ENCODE data around the gene CCNB2. TPM values are rescaled to one million over a fixed set of nuclear protein-coding genes. Genes with fewer than 3 reads are reported as not detected.

The CCNB2 gene
- total and polyA plus RNA-seq, 2 of the 8 experiments (the other 6 are each of a cell fraction or from before 2014, with no cell fraction given) = 70.7 to 92.1 TPM

DNA sequence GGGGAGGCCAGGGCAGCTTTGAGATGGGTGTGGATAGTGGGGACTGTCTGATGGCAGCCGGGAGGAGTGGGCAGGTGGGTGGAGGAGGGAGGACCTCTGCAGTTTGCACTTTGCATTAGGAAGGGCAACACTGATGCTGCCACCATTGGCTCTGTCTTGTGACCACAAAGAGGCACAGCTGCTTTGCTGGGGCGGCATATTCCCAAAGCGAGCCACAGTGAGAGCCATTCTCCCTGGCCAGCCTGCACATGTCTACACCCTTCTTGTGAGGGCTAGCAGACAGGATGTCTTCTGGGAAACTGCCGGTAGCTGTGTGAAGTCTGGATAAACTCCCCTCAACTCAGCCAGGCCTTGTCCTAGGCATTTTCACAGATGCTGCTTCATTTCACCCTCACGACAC lies 38.3 kb downstream of the CCNB2 start:
- H4K91ac ChIP-seq (replicated peaks; ENCODE audit: insufficient read length, low read length) = no peak overlapping the region
- peak overlapping the region; percentile 35; the same call in 1 of the 2 replicates for H2BK5ac ChIP-seq (ENCODE audit: low read depth, low read length)
- H2BK15ac ChIP-seq (ENCODE audit: low read length) = no peak overlapping the region
- no peaks in the 10 kb centered on the region for H3K27me3 ChIP-seq (replicated peaks in 1 of 4; ENCODE audit: control insufficient read depth in 3 of 4, extremely low read depth in 1 of 4, insufficient read depth in 3 of 4, low read length in 3 of 4)
- peaks cover 0 to 3% of the 10 kb centered on the region in 2 experiments for H4K20me1 ChIP-seq (replicated peaks in 1 of 2; ENCODE audit: control insufficient read depth in 1 of 2, insufficient read depth in 2 of 2, low read length in 2 of 2)
- H3K9me3 ChIP-seq (ENCODE audit: insufficient read depth in 2 of 2, low read depth in 1 of 2, low read length in 1 of 2) = no peaks in the 10 kb centered on the region
- H2BK20ac ChIP-seq (ENCODE audit: low read length) = no peak overlapping the region
- H2AK5ac ChIP-seq (ENCODE audit: low read depth, low read length) = no peak overlapping the region
- H3K36me3 ChIP-seq (ENCODE audit: control insufficient read depth in 2 of 4, insufficient read depth in 4 of 4, low read length in 3 of 4) = peaks cover 4 to 20% (median 7%) of the 10 kb centered on the region in 4 experiments; a peak in 6 of 8 replicates
- peaks cover 3 to 5% (median 3%) of the 10 kb centered on the region in 4 experiments; a peak in 6 of 7 replicates for H3K4me1 ChIP-seq (replicated peaks in 1 of 4; ENCODE audit: control insufficient read depth in 3 of 4, insufficient read depth in 4 of 4, low read length in 3 of 4)
- H3K27ac ChIP-seq (ENCODE audit: low read depth, low read length) = no peak overlapping the region
- no peak for TF ChIP-seq ASH2L (IDR thresholded peaks at IDR 0.05; ENCODE audit: low read length)
- TF ChIP-seq, protein P1, sequence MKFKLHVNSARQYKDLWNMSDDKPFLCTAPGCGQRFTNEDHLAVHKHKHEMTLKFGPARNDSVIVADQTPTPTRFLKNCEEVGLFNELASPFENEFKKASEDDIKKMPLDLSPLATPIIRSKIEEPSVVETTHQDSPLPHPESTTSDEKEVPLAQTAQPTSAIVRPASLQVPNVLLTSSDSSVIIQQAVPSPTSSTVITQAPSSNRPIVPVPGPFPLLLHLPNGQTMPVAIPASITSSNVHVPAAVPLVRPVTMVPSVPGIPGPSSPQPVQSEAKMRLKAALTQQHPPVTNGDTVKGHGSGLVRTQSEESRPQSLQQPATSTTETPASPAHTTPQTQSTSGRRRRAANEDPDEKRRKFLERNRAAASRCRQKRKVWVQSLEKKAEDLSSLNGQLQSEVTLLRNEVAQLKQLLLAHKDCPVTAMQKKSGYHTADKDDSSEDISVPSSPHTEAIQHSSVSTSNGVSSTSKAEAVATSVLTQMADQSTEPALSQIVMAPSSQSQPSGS (IDR thresholded peaks at IDR 0.05; ENCODE audit: low read length) = no peak
- no peak for TF ChIP-seq CHD1 (IDR thresholded peaks at IDR 0.05; ENCODE audit: low read depth, low read length)
- no peak for TF ChIP-seq SUZ12 (IDR thresholded peaks at IDR 0.05; ENCODE audit: low read length)
- TF ChIP-seq CTBP2 (IDR thresholded peaks at IDR 0.05; ENCODE audit: borderline replicate concordance, insufficient read depth, insufficient read length, low read length) = no peak
- TF ChIP-seq CEBPB (IDR thresholded peaks at IDR 0.05; ENCODE audit: low read depth, low read length) = no peak
- H3K79me1 ChIP-seq (ENCODE audit: low read depth, low read length) = no peaks in the 10 kb centered on the region
- H2AFZ ChIP-seq (ENCODE audit: low read length) = no peak overlapping the region
- H3K4me2 ChIP-seq (ENCODE audit: insufficient read depth in 1 of 2, low read depth in 2 of 2, low read length in 2 of 2) = no peak overlapping the region
- no peak overlapping the region for H3K23ac ChIP-seq (ENCODE audit: insufficient read length)
- H3K14ac ChIP-seq (ENCODE audit: insufficient read length) = no peak overlapping the region
- no peak overlapping the region for H3K18ac ChIP-seq (ENCODE audit: extremely low read depth, low read length)
- CTCF ChIA-PET (ENCODE audit: partially characterized antibody) = interaction anchor here (0.6 to 2.0 kb wide), 6 partner anchors 9 to 1488 kb away, joined by 3 to 7 read pairs (median 3); no protein-coding TSS in a partner anchor
- H3K23me2 ChIP-seq (ENCODE audit: low read depth, low read length) = no peaks in the 10 kb centered on the region; the same call in 1 of the 2 replicates
- H2BK120ac ChIP-seq (replicated peaks; ENCODE audit: low read depth, low read length) = no peak overlapping the region
- H3K4me3 ChIP-seq (ENCODE audit: extremely low read depth in 1 of 4, insufficient read depth in 2 of 4, low read depth in 3 of 4, low read length in 4 of 4) = no peak overlapping the region
- no peak for FAIRE-seq
- H3K56ac ChIP-seq (replicated peaks; ENCODE audit: insufficient read length, low read depth, low read length) = no peak overlapping the region
- H3K4ac ChIP-seq (replicated peaks; ENCODE audit: insufficient read length, low read depth, low read length) = no peak overlapping the region
- no peak for DNase-seq (ENCODE audit: low read depth in 1 of 2, low spot score in 2 of 2)
- POLR2A ChIA-PET (ENCODE audit: partially characterized antibody) = no interaction called here
- H2BK12ac ChIP-seq (ENCODE audit: low read depth, low read length) = no peak overlapping the region
- WGBS, 2 experiments (ENCODE audit: extremely low coverage in 1 of 2, insufficient coverage in 1 of 2, insufficient read length in 1 of 2, insufficient replicate concordance in 2 of 2, low coverage in 1 of 2, low lambda C conversion rate in 2 of 2, missing lambda C conversion rate in 1 of 2) = 86% methylated on average over 5 of the region's 5 CpGs; no CpG with 5 or more reads in 1 of the 2 experiments
- 0 out of 4 replicates have a peak, but pooled peaks cover 0 to 2% of the 10 kb centered on the region in 2 experiments for H3K79me2 ChIP-seq (ENCODE audit: control insufficient read depth in 1 of 2, insufficient read depth in 2 of 2, low read length in 2 of 2)
- H4K8ac ChIP-seq (ENCODE audit: extremely low read depth, insufficient read depth, low read length) = no peak overlapping the region
- H4K5ac ChIP-seq (ENCODE audit: insufficient read length, low read depth, low read length) = no peak overlapping the region
- no peak overlapping the region for H3K9ac ChIP-seq (replicated peaks in 1 of 4; ENCODE audit: extremely low read depth in 1 of 4, low read depth in 3 of 4, low read length in 3 of 4)
